ENCODE measurements around the gene CDC42. TPM values are rescaled to one million over a fixed set of nuclear protein-coding genes. Genes with fewer than 3 reads are reported as not detected.
"Not testable (repeated sequence)": the region's sequence is repeated elsewhere in the genome, so short reads cannot be mapped to it uniquely, and the experiment has no call there.

CDC42 gene
- total RNA-seq, 1 experiment from 2014 or later: 171 TPM

DNA sequence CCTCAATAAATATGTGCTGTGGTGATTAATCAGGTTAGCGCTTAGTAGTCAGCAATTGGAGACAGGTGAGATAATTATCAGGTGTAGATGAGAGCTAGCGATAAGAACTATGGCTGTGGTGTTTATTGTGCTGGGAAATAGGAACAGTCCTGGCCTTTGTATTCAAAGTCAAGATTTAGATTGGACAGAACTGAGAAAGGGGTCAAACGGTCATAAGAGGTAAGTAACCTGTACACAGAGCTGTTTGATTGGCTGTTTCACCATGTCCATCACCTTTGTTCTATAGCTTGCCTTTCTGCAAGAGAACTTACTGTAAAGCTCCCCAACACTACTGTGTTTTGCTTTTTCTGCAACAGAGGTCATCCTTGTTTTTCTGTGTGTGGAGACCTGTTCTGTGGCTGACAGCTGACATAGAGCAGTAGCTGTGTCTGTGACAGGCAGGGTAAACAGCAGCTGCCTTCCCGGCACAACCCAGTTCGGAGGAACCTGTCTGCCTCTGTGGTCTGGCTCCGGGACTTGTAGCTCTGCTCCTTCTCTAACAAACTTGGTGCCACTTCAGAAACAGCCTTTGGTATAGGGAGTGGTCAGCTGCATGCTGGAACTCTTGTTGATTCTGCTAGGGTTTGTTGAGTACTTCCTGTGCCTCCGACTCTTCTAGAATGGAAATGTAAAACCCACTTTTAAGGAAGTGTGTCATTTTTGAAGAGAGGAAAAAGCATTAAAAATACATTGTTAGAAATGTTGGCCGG lies 21.1 kb upstream of the CDC42 start:
- CTCF ChIA-PET: interaction anchor here (1.3 kb wide), 1 partner anchor 9 kb away, joined by 3 read pairs; no protein-coding TSS in a partner anchor
- ATAC-seq: no peak
- Mint-ChIP-seq H3K9me3 (no peaks in the 10 kb centered on the region), H3K27ac (no peak overlapping the region), H3K4me1 (peaks cover 3% of the 10 kb centered on the region), H3K36me3 (no peaks in the 10 kb centered on the region), H3K27me3 (ENCODE audit: low read depth) (no peaks in the 10 kb centered on the region), H3K4me3 (no peak overlapping the region)
- POLR2A ChIA-PET: interaction anchor here (0.5 kb wide), 1 partner anchor 39 kb away, joined by 5 read pairs; no protein-coding TSS in a partner anchor
- no peak for DNase-seq (ENCODE audit: low spot score)
- TF ChIP-seq MYBL2 (CRISPR knock-in tag; IDR thresholded peaks at IDR 0.05): no peak
- TF ChIP-seq, protein P1, sequence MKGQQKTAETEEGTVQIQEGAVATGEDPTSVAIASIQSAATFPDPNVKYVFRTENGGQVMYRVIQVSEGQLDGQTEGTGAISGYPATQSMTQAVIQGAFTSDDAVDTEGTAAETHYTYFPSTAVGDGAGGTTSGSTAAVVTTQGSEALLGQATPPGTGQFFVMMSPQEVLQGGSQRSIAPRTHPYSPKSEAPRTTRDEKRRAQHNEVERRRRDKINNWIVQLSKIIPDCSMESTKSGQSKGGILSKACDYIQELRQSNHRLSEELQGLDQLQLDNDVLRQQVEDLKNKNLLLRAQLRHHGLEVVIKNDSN (CRISPR knock-in tag; IDR thresholded peaks at IDR 0.05): no peak
- TF ChIP-seq ZNF671 (CRISPR knock-in tag; IDR thresholded peaks at IDR 0.05): no peak
- TF ChIP-seq, protein P2, sequence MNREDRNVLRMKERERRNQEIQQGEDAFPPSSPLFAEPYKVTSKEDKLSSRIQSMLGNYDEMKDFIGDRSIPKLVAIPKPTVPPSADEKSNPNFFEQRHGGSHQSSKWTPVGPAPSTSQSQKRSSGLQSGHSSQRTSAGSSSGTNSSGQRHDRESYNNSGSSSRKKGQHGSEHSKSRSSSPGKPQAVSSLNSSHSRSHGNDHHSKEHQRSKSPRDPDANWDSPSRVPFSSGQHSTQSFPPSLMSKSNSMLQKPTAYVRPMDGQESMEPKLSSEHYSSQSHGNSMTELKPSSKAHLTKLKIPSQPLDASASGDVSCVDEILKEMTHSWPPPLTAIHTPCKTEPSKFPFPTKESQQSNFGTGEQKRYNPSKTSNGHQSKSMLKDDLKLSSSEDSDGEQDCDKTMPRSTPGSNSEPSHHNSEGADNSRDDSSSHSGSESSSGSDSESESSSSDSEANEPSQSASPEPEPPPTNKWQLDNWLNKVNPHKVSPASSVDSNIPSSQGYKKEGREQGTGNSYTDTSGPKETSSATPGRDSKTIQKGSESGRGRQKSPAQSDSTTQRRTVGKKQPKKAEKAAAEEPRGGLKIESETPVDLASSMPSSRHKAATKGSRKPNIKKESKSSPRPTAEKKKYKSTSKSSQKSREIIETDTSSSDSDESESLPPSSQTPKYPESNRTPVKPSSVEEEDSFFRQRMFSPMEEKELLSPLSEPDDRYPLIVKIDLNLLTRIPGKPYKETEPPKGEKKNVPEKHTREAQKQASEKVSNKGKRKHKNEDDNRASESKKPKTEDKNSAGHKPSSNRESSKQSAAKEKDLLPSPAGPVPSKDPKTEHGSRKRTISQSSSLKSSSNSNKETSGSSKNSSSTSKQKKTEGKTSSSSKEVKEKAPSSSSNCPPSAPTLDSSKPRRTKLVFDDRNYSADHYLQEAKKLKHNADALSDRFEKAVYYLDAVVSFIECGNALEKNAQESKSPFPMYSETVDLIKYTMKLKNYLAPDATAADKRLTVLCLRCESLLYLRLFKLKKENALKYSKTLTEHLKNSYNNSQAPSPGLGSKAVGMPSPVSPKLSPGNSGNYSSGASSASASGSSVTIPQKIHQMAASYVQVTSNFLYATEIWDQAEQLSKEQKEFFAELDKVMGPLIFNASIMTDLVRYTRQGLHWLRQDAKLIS (CRISPR knock-in tag; IDR thresholded peaks at IDR 0.05; ENCODE audit: borderline replicate concordance): no peak

DNA sequence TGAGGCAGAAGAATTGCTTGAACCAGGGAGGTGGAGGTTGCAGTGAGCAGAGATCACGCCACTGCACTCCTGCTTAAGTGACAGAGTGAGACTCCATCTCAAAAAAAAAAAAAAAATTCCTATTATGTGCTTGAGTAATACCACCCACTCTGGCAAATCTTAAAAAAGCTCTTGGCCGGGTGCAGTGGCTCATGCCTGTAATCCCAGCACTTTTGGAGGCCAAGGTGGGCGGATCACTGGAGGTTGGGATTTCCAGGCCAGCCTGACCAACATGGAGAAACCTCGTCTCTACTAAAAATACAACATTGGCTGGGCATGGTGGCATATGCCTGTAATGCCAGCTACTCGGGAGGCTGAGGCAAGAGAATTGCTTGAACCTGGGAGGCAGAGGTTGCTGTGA lies 17.7 kb upstream of the CDC42 start:
- H3K4me3 Mint-ChIP-seq; H3K36me3 Mint-ChIP-seq; H3K27ac Mint-ChIP-seq; ATAC-seq; DNase-seq (ENCODE audit: low spot score); H3K9me3 Mint-ChIP-seq; H3K27me3 Mint-ChIP-seq (ENCODE audit: low read depth): not testable (repeated sequence)
- peaks cover 21% of the 10 kb centered on the region for H3K4me1 Mint-ChIP-seq
- POLR2A ChIA-PET: interaction anchor here (0.6 kb wide), 1 partner anchor 41 kb away, joined by 3 read pairs; no protein-coding TSS in a partner anchor
- CTCF ChIA-PET: interaction anchor here (1.7 kb wide), 1 partner anchor 12 kb away, joined by 3 read pairs; no protein-coding TSS in a partner anchor

DNA sequence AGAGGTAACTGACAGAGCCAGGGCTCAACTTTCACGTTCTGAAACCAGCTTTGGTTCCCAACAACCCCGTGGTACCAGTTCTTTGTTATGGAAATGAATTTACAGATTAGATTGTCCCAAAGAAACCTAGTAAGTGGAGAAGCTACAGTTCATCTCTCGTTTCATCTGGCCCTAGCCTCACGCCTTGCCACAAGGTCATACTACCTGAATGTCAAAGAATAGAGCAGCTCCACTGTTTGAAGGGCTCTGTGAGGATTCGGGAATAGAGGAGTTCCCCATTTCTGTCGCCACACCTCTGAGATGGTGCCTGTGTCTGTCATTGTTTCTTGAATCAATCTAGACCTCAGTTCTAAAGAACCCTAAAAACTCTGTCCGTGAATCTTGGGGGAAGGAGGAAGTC lies 15.0 kb upstream of the CDC42 start:
- Mint-ChIP-seq H3K27me3 (ENCODE audit: low read depth) (no peaks in the 10 kb centered on the region), H3K27ac (peak overlapping the region; percentile 81), H3K9me3 (no peaks in the 10 kb centered on the region), H3K36me3 (no peaks in the 10 kb centered on the region), H3K4me1 (peaks cover 26% of the 10 kb centered on the region), H3K4me3 (no peak overlapping the region)
- DNase-seq (ENCODE audit: low spot score) (no peak), ATAC-seq (no peak; the same call in 1 of the 2 replicates)
- ChIA-PET POLR2A (interaction anchor here (1.2 kb wide), 1 partner anchor 12 kb away, joined by 3 read pairs; no protein-coding TSS in a partner anchor), CTCF (interaction anchor here (0.7 to 2.8 kb wide), 4 partner anchors 10 to 15 kb away, joined by 3 to 13 read pairs (median 5); partner anchors contain the start of gene CDC42)
- TF ChIP-seq, protein P3, sequence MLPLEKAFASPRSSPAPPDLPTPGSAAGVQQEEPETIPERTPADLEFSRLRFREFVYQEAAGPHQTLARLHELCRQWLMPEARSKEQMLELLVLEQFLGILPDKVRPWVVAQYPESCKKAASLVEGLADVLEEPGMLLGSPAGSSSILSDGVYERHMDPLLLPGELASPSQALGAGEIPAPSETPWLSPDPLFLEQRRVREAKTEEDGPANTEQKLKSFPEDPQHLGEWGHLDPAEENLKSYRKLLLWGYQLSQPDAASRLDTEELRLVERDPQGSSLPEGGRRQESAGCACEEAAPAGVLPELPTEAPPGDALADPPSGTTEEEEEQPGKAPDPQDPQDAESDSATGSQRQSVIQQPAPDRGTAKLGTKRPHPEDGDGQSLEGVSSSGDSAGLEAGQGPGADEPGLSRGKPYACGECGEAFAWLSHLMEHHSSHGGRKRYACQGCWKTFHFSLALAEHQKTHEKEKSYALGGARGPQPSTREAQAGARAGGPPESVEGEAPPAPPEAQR (CRISPR knock-in tag; IDR thresholded peaks at IDR 0.05): no peak
- no peak for TF ChIP-seq ATF1 (CRISPR knock-in tag; IDR thresholded peaks at IDR 0.05)
- TF ChIP-seq, protein P4, sequence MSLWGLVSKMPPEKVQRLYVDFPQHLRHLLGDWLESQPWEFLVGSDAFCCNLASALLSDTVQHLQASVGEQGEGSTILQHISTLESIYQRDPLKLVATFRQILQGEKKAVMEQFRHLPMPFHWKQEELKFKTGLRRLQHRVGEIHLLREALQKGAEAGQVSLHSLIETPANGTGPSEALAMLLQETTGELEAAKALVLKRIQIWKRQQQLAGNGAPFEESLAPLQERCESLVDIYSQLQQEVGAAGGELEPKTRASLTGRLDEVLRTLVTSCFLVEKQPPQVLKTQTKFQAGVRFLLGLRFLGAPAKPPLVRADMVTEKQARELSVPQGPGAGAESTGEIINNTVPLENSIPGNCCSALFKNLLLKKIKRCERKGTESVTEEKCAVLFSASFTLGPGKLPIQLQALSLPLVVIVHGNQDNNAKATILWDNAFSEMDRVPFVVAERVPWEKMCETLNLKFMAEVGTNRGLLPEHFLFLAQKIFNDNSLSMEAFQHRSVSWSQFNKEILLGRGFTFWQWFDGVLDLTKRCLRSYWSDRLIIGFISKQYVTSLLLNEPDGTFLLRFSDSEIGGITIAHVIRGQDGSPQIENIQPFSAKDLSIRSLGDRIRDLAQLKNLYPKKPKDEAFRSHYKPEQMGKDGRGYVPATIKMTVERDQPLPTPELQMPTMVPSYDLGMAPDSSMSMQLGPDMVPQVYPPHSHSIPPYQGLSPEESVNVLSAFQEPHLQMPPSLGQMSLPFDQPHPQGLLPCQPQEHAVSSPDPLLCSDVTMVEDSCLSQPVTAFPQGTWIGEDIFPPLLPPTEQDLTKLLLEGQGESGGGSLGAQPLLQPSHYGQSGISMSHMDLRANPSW (CRISPR knock-in tag; conservative IDR thresholded peaks at IDR 0.05; ENCODE audit: low read depth): no peak
- TF ChIP-seq, protein P5, sequence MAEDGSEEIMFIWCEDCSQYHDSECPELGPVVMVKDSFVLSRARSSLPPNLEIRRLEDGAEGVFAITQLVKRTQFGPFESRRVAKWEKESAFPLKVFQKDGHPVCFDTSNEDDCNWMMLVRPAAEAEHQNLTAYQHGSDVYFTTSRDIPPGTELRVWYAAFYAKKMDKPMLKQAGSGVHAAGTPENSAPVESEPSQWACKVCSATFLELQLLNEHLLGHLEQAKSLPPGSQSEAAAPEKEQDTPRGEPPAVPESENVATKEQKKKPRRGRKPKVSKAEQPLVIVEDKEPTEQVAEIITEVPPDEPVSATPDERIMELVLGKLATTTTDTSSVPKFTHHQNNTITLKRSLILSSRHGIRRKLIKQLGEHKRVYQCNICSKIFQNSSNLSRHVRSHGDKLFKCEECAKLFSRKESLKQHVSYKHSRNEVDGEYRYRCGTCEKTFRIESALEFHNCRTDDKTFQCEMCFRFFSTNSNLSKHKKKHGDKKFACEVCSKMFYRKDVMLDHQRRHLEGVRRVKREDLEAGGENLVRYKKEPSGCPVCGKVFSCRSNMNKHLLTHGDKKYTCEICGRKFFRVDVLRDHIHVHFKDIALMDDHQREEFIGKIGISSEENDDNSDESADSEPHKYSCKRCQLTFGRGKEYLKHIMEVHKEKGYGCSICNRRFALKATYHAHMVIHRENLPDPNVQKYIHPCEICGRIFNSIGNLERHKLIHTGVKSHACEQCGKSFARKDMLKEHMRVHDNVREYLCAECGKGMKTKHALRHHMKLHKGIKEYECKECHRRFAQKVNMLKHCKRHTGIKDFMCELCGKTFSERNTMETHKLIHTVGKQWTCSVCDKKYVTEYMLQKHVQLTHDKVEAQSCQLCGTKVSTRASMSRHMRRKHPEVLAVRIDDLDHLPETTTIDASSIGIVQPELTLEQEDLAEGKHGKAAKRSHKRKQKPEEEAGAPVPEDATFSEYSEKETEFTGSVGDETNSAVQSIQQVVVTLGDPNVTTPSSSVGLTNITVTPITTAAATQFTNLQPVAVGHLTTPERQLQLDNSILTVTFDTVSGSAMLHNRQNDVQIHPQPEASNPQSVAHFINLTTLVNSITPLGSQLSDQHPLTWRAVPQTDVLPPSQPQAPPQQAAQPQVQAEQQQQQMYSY (CRISPR knock-in tag; IDR thresholded peaks at IDR 0.05): no peak
- no peak for TF ChIP-seq SMAD3 (CRISPR knock-in tag; IDR thresholded peaks at IDR 0.05; ENCODE audit: borderline replicate concordance)
- TF ChIP-seq, protein P6, sequence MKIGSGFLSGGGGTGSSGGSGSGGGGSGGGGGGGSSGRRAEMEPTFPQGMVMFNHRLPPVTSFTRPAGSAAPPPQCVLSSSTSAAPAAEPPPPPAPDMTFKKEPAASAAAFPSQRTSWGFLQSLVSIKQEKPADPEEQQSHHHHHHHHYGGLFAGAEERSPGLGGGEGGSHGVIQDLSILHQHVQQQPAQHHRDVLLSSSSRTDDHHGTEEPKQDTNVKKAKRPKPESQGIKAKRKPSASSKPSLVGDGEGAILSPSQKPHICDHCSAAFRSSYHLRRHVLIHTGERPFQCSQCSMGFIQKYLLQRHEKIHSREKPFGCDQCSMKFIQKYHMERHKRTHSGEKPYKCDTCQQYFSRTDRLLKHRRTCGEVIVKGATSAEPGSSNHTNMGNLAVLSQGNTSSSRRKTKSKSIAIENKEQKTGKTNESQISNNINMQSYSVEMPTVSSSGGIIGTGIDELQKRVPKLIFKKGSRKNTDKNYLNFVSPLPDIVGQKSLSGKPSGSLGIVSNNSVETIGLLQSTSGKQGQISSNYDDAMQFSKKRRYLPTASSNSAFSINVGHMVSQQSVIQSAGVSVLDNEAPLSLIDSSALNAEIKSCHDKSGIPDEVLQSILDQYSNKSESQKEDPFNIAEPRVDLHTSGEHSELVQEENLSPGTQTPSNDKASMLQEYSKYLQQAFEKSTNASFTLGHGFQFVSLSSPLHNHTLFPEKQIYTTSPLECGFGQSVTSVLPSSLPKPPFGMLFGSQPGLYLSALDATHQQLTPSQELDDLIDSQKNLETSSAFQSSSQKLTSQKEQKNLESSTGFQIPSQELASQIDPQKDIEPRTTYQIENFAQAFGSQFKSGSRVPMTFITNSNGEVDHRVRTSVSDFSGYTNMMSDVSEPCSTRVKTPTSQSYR (CRISPR knock-in tag; IDR thresholded peaks at IDR 0.05): no peak
- TF ChIP-seq, protein P7, sequence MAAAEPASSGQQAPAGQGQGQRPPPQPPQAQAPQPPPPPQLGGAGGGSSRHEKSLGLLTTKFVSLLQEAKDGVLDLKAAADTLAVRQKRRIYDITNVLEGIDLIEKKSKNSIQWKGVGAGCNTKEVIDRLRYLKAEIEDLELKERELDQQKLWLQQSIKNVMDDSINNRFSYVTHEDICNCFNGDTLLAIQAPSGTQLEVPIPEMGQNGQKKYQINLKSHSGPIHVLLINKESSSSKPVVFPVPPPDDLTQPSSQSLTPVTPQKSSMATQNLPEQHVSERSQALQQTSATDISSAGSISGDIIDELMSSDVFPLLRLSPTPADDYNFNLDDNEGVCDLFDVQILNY (CRISPR knock-in tag; IDR thresholded peaks at IDR 0.05): no peak
